Natural killer cell (primary cell): ENCODE results near the gene GPR4. TPM values are rescaled to one million over a fixed set of nuclear protein-coding genes. Genes with fewer than 3 reads are reported as not detected.

ENCODE experiments used
- ATAC-seq, 3 donors: fragments of 150-1000 bp in 2 of 3; fragments of 200-7000 bp in 1 of 3; cut with Tn5 transposase; 1 replicate in 1 of 3; 2 replicates in 2 of 3; pipeline ENCODE4 v1.10.0; 2021; ENCODE audit warnings: mild to moderate bottlenecking in 2 of 3, moderate library complexity in 2 of 3
- DNase-seq, 2 donors: peaks; one replicate each; pipeline versions ENCODE4 v3.0.0 to v3.0.0-alpha.2; 2013 to 2021; ENCODE audit warnings: mixed read lengths in 1 of 2
- H3K27ac ChIP-seq: one replicate; pipeline ENCODE4 v1.5.1; 2013; ENCODE audit warnings: mild to moderate bottlenecking, low read length
- H3K27me3 ChIP-seq: one replicate; pipeline ENCODE4 v1.6.1; 2013; ENCODE audit warnings: low read length; ENCODE audit not compliant: control insufficient read depth, insufficient read depth
- H3K36me3 ChIP-seq: one replicate; pipeline ENCODE4 v1.6.1; 2013; ENCODE audit warnings: low read length; ENCODE audit not compliant: control insufficient read depth, insufficient read depth
- H3K4me1 ChIP-seq: one replicate; pipeline ENCODE4 v1.6.1; 2013; ENCODE audit warnings: low read length; ENCODE audit not compliant: control insufficient read depth, insufficient read depth
- H3K4me3 ChIP-seq: one replicate; pipeline ENCODE4 v1.5.1; 2013; ENCODE audit warnings: low read length
- H3K9me3 ChIP-seq: one replicate; pipeline ENCODE4 v1.6.1; 2013; ENCODE audit warnings: low read length; ENCODE audit not compliant: control insufficient read depth, insufficient read depth
- H3K27ac Mint-ChIP-seq, 2 donors: one replicate each; pipeline ENCODE4 v1.8.0; 2022; ENCODE audit warnings: mild to moderate bottlenecking in 2 of 2, mixed read lengths in 2 of 2, moderate library complexity in 1 of 2
- H3K27me3 Mint-ChIP-seq, 2 donors: one replicate each; pipeline ENCODE4 v1.8.0; 2022; ENCODE audit warnings: low read depth in 2 of 2, mixed read lengths in 2 of 2
- H3K36me3 Mint-ChIP-seq: one replicate; pipeline ENCODE4 v1.8.0; 2022; ENCODE audit warnings: mixed read lengths
- H3K4me1 Mint-ChIP-seq, 2 donors: one replicate each; pipeline ENCODE4 v1.8.0; 2022; ENCODE audit warnings: mixed read lengths in 2 of 2
- H3K4me3 Mint-ChIP-seq: one replicate; pipeline ENCODE4 v1.8.0; 2022; ENCODE audit warnings: mild to moderate bottlenecking, moderate library complexity, mixed read lengths
- H3K9me3 Mint-ChIP-seq, 2 donors: one replicate each; pipeline ENCODE4 v1.8.0; 2022; ENCODE audit warnings: mixed read lengths in 2 of 2
- WGBS: methylation state at CpG from one replicate; pipeline ENCODE4 v1.1.7; 2013; ENCODE audit warnings: missing lambda C conversion rate; ENCODE audit not compliant: insufficient coverage; 5-methylcytosine and 5-hydroxymethylcytosine counted together
- intact Hi-C: fragments of 100-400 bp; cut with micrococcal nuclease; formaldehyde crosslinking; loops from one replicate; pipeline ENCODE4 v1.14.2; 2022
- total RNA-seq, 4 donors: library from RNA; stranded (reverse); fragments of 120-200 nt in 1 of 4; gene quantifications; one replicate each; pipeline versions ENCODE4 v1.2.3 to v1.2.4, GENCODE V29; 2013 to 2022
- TF ChIP-seq, protein P1 (sequence below): fragments of 200-600 bp; IDR thresholded peaks from one replicate; pipeline ENCODE4 v1.8.0; 2022; ENCODE audit warnings: antibody characterized with exemption

Gene GPR4
- total RNA-seq, 3 donors from 2014 or later (not counting 1 experiment from before 2014, with no cell fraction given), result 0.12 to 0.13 TPM; not detected in 1

DNA sequence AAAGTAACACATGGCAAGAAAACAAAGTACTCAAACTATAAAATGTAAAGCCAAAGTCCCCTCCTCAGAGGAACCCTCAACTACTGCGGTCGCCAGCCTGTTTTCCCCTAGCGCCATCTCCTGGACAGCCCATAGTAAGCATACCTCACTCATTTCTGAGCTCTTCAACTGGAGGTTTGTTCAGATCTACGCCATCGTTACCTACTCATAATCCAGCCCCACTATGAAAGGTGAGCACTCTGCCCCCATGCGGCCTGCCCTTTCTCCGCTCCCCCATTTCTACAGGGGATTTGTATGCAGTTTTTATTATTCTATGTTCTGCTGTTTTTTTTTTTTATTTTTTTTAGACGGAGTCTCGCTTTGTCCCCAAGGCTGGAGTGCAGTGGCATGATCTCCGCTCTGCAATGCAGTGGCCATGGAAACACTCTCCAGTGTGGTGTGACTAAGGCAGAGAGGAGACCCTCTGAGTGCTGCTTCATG is 43.6 kb downstream of the GPR4 start:
- no peak overlapping the region for H3K4me3 Mint-ChIP-seq

GRCh38 chr19:45556835-45557234 is 45.2 kb downstream of the GPR4 start:
- intact Hi-C loops, result loop anchor here (5.0 kb wide), 1 partner anchor 35 kb away; no protein-coding TSS in a partner anchor
- Mint-ChIP-seq H3K27me3 (no peaks in the 10 kb centered on the region), H3K4me3 (no peak overlapping the region), H3K4me1 (peaks cover 7 to 16% of the 10 kb centered on the region in 2 donors), H3K36me3 (no peaks in the 10 kb centered on the region), H3K27ac (no peak overlapping the region), H3K9me3 (no peaks in the 10 kb centered on the region)
- TF ChIP-seq, protein P1, sequence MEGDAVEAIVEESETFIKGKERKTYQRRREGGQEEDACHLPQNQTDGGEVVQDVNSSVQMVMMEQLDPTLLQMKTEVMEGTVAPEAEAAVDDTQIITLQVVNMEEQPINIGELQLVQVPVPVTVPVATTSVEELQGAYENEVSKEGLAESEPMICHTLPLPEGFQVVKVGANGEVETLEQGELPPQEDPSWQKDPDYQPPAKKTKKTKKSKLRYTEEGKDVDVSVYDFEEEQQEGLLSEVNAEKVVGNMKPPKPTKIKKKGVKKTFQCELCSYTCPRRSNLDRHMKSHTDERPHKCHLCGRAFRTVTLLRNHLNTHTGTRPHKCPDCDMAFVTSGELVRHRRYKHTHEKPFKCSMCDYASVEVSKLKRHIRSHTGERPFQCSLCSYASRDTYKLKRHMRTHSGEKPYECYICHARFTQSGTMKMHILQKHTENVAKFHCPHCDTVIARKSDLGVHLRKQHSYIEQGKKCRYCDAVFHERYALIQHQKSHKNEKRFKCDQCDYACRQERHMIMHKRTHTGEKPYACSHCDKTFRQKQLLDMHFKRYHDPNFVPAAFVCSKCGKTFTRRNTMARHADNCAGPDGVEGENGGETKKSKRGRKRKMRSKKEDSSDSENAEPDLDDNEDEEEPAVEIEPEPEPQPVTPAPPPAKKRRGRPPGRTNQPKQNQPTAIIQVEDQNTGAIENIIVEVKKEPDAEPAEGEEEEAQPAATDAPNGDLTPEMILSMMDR, result no peak
- WGBS, result 90% methylated on average over 5 of the region's 5 CpGs
- ATAC-seq, result no peak
- Histone ChIP-seq H3K27me3 (no peaks in the 10 kb centered on the region), H3K9me3 (no peaks in the 10 kb centered on the region), H3K27ac (no peak overlapping the region), H3K36me3 (peaks cover 3% of the 10 kb centered on the region), H3K4me3 (no peak overlapping the region), H3K4me1 (peaks cover 7% of the 10 kb centered on the region)
- DNase-seq, result no peak

More for the DNA sequence above, 43.6 kb downstream of the GPR4 start:
- Mint-ChIP-seq H3K27ac (no peak overlapping the region), H3K27me3 (no peaks in the 10 kb centered on the region), H3K9me3 (no peaks in the 10 kb centered on the region), H3K36me3 (no peaks in the 10 kb centered on the region), H3K4me1 (peaks cover 7 to 16% of the 10 kb centered on the region in 2 donors)
- Histone ChIP-seq H3K27me3 (no peaks in the 10 kb centered on the region), H3K4me1 (peaks cover 18% of the 10 kb centered on the region), H3K36me3 (no peaks in the 10 kb centered on the region), H3K9me3 (no peaks in the 10 kb centered on the region), H3K27ac (no peak overlapping the region), H3K4me3 (no peak overlapping the region)
- intact Hi-C loops, result loop anchor here (1.0 to 5.0 kb wide), 2 partner anchors 36 to 65 kb away; no protein-coding TSS in a partner anchor
- DNase-seq (peak; percentile 40 to 89), ATAC-seq (peak; percentile 90 to 98 (median 93))
- WGBS, result 34% methylated on average over 8 of the region's 10 CpGs
- TF ChIP-seq, protein P1, result peak; percentile 52

DNA sequence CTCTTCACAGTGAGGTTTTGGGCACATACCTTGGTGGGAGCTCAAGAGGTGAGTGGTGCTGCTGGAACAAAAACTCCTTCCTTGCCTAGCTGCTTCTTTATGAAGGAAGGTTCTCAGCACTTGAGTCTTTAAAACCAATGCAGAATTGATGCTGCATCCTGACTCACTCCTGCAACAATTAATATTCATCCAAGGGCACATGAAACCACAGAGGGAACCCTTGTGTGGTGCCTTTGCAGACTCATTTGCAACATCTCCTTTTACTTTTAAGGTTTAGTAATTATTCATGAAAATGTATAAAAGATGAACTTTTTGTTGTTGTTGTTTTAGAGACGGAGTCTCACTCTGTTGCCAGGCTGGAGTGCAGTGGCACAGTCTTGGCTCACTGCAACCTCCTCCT is 47.5 kb downstream of the GPR4 start:
- Mint-ChIP-seq H3K9me3 (no peaks in the 10 kb centered on the region), H3K27me3 (no peaks in the 10 kb centered on the region), H3K36me3 (no peaks in the 10 kb centered on the region), H3K4me1 (peaks cover 7 to 10% of the 10 kb centered on the region in 2 donors), H3K4me3 (no peak overlapping the region), H3K27ac (no peak overlapping the region)
- Histone ChIP-seq H3K9me3 (no peaks in the 10 kb centered on the region), H3K4me1 (peaks cover 7% of the 10 kb centered on the region), H3K27ac (no peak overlapping the region), H3K36me3 (peaks cover 3% of the 10 kb centered on the region), H3K27me3 (no peaks in the 10 kb centered on the region), H3K4me3 (no peak overlapping the region)
- intact Hi-C loops, result no loop called here
- TF ChIP-seq, protein P1, result no peak
- 100% methylated on average over 1 of the region's 1 CpG for WGBS
- ATAC-seq (no peak), DNase-seq (no peak)

DNA sequence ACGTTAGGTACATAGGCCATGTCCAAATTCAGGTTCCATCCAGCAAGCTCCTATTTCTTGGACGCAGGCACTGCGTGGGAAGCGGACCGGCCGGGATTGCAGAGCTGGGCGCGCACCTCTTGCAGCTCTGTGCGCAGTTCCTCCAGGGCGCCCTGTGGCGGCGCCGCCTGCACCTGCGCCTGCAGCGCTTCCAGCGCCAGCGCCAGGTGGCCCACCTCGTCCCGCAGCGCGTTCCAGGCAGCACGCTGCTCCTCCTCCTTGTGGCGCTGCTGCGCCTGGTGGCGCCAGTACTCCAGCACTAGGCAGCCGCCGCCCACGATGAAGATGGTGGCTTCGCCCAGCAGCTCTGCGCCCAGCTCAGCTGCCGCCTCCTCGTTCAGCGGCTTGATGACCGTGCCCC is 48.5 kb downstream of the GPR4 start:
- no peak overlapping the region for H3K27ac Mint-ChIP-seq
- no peaks in the 10 kb centered on the region for H3K27me3 Mint-ChIP-seq
- H3K4me3 Mint-ChIP-seq, result no peak overlapping the region
- no peak for DNase-seq
- Histone ChIP-seq H3K36me3 (peaks cover 3% of the 10 kb centered on the region), H3K9me3 (no peaks in the 10 kb centered on the region), H3K4me1 (peaks cover 5% of the 10 kb centered on the region), H3K4me3 (no peak overlapping the region), H3K27ac (no peak overlapping the region), H3K27me3 (no peaks in the 10 kb centered on the region)
- no peaks in the 10 kb centered on the region for H3K9me3 Mint-ChIP-seq
- peaks cover 4 to 10% of the 10 kb centered on the region in 2 donors for H3K4me1 Mint-ChIP-seq
- TF ChIP-seq, protein P1, result no peak
- no peak for ATAC-seq
- 98% methylated on average over 34 of the region's 34 CpGs for WGBS
- no peaks in the 10 kb centered on the region for H3K36me3 Mint-ChIP-seq
- intact Hi-C loops, result no loop called here
